Adrenal gland (tissue), 5 donors: ENCODE measurements around the gene LRFN4.

Experiments
- POLR2A ChIP-seq, 2 donors: fragments of 450-650 bp; IDR thresholded peaks; one replicate each; pipeline ENCODE4 v1.6.1; 2017; ENCODE audit warnings: antibody characterized with exemption in 2 of 2, mild to moderate bottlenecking in 2 of 2, moderate library complexity in 1 of 2
- TF ChIP-seq, protein P1 (sequence below), 6 experiments: fragments of 450-650 bp in 4 of 6; fragments of 200-600 bp in 2 of 6; sonication (generic) in 1 of 6; IDR thresholded peaks; 1 replicate in 5 of 6; 2 replicates in 1 of 6; pipeline versions ENCODE4 v1.5.1 to v1.8.0; 2016 to 2021; ENCODE audit warnings: antibody characterized with exemption in 6 of 6, mild to moderate bottlenecking in 2 of 6, moderate library complexity in 1 of 6
- donor health status: DM: no; HTN: no; CAD: no.

DNA sequence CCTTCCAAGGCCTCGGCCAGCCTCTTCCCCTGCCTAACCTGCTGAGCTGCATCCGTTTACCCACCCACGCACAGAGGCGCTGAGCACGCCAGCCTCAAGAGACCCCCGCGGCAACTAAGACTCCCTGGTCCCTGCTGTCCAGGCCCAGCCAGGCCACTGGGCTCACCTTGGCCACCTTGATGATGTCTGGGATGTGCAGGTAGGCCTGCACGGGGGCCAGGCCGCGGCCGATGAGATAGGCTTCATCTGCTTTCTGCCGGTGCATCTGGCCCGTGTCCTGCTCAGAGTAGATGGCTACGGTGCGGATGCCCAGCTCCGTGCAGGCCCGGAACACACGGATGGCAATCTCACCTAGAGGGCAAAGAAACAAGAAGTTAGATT, 14.6 kb downstream of the LRFN4 start:
- TF ChIP-seq, protein P1, sequence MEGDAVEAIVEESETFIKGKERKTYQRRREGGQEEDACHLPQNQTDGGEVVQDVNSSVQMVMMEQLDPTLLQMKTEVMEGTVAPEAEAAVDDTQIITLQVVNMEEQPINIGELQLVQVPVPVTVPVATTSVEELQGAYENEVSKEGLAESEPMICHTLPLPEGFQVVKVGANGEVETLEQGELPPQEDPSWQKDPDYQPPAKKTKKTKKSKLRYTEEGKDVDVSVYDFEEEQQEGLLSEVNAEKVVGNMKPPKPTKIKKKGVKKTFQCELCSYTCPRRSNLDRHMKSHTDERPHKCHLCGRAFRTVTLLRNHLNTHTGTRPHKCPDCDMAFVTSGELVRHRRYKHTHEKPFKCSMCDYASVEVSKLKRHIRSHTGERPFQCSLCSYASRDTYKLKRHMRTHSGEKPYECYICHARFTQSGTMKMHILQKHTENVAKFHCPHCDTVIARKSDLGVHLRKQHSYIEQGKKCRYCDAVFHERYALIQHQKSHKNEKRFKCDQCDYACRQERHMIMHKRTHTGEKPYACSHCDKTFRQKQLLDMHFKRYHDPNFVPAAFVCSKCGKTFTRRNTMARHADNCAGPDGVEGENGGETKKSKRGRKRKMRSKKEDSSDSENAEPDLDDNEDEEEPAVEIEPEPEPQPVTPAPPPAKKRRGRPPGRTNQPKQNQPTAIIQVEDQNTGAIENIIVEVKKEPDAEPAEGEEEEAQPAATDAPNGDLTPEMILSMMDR (IDR thresholded peaks at IDR 0.05) = no peak
- no peak for TF ChIP-seq POLR2A (IDR thresholded peaks at IDR 0.05)
